Measurements from ENCODE around the gene ARCN1. TPM values are rescaled to one million over a fixed set of nuclear protein-coding genes. Genes with fewer than 3 reads are reported as not detected.

The ARCN1 gene
- polyA plus RNA-seq, 2 of the 4 experiments (the other 2 are of a cell fraction) = 88.7 to 150 TPM

DNA sequence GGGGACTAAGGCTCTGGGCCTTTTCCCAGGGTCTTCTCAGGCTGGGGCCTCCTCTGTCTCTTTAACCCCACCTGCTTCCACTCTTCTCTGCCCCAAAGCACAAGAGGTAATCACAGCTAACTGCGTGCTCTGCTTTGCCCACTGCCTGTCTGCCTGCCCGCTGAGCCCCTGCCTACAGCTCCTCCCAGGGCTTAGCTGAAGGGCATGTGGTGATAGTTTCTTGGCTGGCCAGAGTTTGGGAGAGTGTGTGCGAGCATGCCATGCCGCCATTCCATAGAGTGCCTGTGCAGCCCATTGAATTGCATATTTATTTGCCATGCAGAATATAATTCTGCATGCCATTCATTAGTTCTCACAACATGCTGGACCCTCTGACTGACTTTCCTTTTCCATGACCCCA lies 67.7 kb downstream of the ARCN1 start (continued):
- TF ChIP-seq, protein P1, sequence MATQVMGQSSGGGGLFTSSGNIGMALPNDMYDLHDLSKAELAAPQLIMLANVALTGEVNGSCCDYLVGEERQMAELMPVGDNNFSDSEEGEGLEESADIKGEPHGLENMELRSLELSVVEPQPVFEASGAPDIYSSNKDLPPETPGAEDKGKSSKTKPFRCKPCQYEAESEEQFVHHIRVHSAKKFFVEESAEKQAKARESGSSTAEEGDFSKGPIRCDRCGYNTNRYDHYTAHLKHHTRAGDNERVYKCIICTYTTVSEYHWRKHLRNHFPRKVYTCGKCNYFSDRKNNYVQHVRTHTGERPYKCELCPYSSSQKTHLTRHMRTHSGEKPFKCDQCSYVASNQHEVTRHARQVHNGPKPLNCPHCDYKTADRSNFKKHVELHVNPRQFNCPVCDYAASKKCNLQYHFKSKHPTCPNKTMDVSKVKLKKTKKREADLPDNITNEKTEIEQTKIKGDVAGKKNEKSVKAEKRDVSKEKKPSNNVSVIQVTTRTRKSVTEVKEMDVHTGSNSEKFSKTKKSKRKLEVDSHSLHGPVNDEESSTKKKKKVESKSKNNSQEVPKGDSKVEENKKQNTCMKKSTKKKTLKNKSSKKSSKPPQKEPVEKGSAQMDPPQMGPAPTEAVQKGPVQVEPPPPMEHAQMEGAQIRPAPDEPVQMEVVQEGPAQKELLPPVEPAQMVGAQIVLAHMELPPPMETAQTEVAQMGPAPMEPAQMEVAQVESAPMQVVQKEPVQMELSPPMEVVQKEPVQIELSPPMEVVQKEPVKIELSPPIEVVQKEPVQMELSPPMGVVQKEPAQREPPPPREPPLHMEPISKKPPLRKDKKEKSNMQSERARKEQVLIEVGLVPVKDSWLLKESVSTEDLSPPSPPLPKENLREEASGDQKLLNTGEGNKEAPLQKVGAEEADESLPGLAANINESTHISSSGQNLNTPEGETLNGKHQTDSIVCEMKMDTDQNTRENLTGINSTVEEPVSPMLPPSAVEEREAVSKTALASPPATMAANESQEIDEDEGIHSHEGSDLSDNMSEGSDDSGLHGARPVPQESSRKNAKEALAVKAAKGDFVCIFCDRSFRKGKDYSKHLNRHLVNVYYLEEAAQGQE (IDR thresholded peaks at IDR 0.05) = no peak
- no peak for TF ChIP-seq NFE2L2 (conservative IDR thresholded peaks at IDR 0.05; ENCODE audit: low read length)
- no peak for TF ChIP-seq RNF2 (IDR thresholded peaks at IDR 0.05; ENCODE audit: borderline replicate concordance, low read depth)

DNA sequence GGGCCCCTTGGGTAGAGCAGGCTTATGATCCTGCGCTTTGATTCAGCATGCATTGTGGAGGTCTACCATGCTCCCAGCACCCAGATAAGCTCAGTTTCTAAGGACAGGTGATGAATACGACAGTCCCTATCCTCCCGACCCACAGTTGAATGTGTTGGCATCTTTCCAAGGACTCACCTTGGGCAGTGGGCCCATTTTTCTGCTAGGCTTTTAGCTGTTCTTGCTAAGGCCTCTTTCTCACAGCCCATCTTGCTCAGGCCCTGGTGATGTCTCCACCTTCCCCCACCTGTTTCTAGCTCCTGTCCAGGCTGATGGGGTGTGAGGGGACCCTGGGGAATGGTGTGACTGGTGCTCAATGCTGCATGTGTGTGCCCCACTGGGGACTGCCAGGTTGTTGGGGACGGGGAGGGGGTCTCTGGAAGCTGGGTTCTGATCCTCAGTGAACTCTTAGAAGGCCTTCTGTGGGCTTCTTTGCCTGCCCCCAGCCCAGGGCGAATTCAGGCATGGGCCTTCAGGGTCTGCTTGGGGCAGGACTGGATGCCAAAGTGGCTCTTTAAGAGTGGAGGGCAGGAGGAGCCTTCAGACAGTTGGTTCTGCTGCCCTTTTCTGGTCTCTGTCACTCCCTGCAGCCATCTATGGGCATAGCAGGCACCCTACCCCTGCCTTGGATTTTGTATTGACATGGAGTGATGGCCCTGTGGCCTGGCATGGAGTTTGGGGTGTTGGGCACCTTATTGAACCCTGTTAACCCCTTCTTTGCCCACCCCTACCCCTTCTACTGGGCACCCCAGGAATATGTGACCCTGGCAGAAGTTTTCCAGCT lies 68.3 kb downstream of the ARCN1 start:
- CTCF ChIA-PET = interaction anchor here (0.9 to 2.0 kb wide), 7 partner anchors 14 to 50 kb away, joined by 3 to 6 read pairs (median 5); partner anchors contain the start of gene PHLDB1
- TF ChIP-seq NFE2L2 (conservative IDR thresholded peaks at IDR 0.05; ENCODE audit: low read length) (no peak), ZSCAN20 (CRISPR knock-in tag; IDR thresholded peaks at IDR 0.05) (no peak), RAD21 (conservative IDR thresholded peaks at IDR 0.05 in 1 of 2, IDR thresholded peaks at IDR 0.05 in 1 of 2) (peak; percentile 27 to 31; a peak in 3 of 5 replicates)
- TF ChIP-seq, protein P2, sequence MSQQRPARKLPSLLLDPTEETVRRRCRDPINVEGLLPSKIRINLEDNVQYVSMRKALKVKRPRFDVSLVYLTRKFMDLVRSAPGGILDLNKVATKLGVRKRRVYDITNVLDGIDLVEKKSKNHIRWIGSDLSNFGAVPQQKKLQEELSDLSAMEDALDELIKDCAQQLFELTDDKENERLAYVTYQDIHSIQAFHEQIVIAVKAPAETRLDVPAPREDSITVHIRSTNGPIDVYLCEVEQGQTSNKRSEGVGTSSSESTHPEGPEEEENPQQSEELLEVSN (IDR thresholded peaks at IDR 0.05; ENCODE audit: borderline replicate concordance, low read depth) = no peak
- TF ChIP-seq, protein P3, sequence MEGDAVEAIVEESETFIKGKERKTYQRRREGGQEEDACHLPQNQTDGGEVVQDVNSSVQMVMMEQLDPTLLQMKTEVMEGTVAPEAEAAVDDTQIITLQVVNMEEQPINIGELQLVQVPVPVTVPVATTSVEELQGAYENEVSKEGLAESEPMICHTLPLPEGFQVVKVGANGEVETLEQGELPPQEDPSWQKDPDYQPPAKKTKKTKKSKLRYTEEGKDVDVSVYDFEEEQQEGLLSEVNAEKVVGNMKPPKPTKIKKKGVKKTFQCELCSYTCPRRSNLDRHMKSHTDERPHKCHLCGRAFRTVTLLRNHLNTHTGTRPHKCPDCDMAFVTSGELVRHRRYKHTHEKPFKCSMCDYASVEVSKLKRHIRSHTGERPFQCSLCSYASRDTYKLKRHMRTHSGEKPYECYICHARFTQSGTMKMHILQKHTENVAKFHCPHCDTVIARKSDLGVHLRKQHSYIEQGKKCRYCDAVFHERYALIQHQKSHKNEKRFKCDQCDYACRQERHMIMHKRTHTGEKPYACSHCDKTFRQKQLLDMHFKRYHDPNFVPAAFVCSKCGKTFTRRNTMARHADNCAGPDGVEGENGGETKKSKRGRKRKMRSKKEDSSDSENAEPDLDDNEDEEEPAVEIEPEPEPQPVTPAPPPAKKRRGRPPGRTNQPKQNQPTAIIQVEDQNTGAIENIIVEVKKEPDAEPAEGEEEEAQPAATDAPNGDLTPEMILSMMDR (IDR thresholded peaks at IDR 0.05) = no peak
- FAIRE-seq = no peak

DNA sequence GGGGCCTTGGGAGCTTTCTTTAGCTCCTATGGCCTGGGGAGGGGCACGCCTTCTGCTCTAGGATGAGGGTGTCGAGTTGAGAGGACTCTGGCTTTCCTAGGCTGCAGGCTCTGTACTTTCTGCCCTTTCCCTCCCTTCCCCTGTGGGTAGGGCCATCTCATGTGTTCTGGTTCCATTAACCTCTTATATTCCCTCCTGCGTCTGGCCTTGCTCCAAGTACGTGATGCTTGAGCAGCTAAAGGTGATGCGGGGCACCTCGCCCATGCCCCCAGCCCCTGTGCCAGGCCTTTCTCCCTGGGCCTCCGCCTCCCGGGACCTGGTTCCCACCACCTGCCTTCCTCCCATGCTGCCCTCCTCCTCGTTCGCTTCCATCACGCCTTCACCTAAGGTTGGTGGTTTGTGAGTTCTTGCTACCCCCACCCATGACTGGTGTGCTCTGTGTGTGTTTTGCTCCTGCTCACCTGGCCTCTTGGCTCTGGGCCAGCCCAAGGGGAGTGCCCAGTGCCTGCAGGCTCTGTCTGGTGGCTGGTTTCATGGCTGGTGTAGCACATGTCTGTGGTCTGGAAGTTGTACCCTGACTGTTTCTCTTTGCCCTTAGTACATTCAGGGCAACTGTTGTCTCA lies 69.3 kb downstream of the ARCN1 start:
- POLR2A ChIA-PET = no interaction called here
- CTCF ChIA-PET = interaction anchor here (0.9 to 2.2 kb wide), 4 partner anchors 15 to 48 kb away, joined by 3 to 7 read pairs (median 5); partner anchors contain the start of gene PHLDB1
- DNase-seq (ENCODE audit: low read depth in 1 of 2, low spot score in 1 of 2) (no peak), FAIRE-seq (no peak), ATAC-seq (no peak)
- no peak overlapping the region for H3K27ac ChIP-seq
- H3K4me1 ChIP-seq = peaks cover 2% of the 10 kb centered on the region; the same call in 2 of the 3 replicates
- H3K4me2 ChIP-seq = no peak overlapping the region
- no peak overlapping the region for H3K4me3 ChIP-seq
- WGBS (ENCODE audit: missing lambda C conversion rate) = 83% methylated on average over 11 of the region's 11 CpGs
- TF ChIP-seq CEBPB (IDR thresholded peaks at IDR 0.05) = no peak
- no peak for TF ChIP-seq POLR2AphosphoS2 (conservative IDR thresholded peaks at IDR 0.05; ENCODE audit: low read length)
- no peak for TF ChIP-seq RCOR1 (IDR thresholded peaks at IDR 0.05; ENCODE audit: low read depth, low read length)
- TF ChIP-seq RARB (CRISPR knock-in tag; IDR thresholded peaks at IDR 0.05) = no peak
- TF ChIP-seq NPAS2 (CRISPR knock-in tag; IDR thresholded peaks at IDR 0.05; ENCODE audit: borderline replicate concordance) = no peak
- TF ChIP-seq, protein P4, sequence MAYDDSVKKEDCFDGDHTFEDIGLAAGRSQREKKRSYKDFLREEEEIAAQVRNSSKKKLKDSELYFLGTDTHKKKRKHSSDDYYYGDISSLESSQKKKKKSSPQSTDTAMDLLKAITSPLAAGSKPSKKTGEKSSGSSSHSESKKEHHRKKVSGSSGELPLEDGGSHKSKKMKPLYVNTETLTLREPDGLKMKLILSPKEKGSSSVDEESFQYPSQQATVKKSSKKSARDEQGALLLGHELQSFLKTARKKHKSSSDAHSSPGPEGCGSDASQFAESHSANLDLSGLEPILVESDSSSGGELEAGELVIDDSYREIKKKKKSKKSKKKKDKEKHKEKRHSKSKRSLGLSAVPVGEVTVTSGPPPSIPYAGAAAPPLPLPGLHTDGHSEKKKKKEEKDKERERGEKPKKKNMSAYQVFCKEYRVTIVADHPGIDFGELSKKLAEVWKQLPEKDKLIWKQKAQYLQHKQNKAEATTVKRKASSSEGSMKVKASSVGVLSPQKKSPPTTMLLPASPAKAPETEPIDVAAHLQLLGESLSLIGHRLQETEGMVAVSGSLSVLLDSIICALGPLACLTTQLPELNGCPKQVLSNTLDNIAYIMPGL (CRISPR knock-in tag; IDR thresholded peaks at IDR 0.05; ENCODE audit: borderline replicate concordance) = no peak
- no peak for TF ChIP-seq MYC (IDR thresholded peaks at IDR 0.05; ENCODE audit: borderline replicate concordance, low read length)
- TF ChIP-seq HOXA7 (CRISPR knock-in tag; IDR thresholded peaks at IDR 0.05) = no peak
- no peak for TF ChIP-seq RNF2 (IDR thresholded peaks at IDR 0.05; ENCODE audit: borderline replicate concordance, low read depth)
- no peak for TF ChIP-seq MAZ (IDR thresholded peaks at IDR 0.05; ENCODE audit: borderline replicate concordance, low read depth, low read length)
- TF ChIP-seq ZFP36 (IDR thresholded peaks at IDR 0.05; ENCODE audit: borderline replicate concordance, partially characterized antibody) = no peak
- H3K9me3 ChIP-seq = no peaks in the 10 kb centered on the region

More for the DNA sequence above, 68.3 kb downstream of the ARCN1 start:
- Histone ChIP-seq H3K9me3 (no peaks in the 10 kb centered on the region), H3K27ac (no peak overlapping the region), H3K4me2 (no peak overlapping the region), H3K4me3 (no peak overlapping the region), H3K4me1 (peaks cover 5% of the 10 kb centered on the region; the same call in 2 of the 3 replicates)
- WGBS (ENCODE audit: missing lambda C conversion rate) = 58% methylated on average over 5 of the region's 5 CpGs
- ATAC-seq (peak in 1 of 2 experiments; percentile 72; a peak in 4 of 6 replicates), DNase-seq (ENCODE audit: low read depth in 1 of 2, low spot score in 1 of 2) (no peak)
- POLR2A ChIA-PET = no interaction called here
